NT2/D1 (cell line): ENCODE measurements around the gene RYR2.

Source experiments
- YY1 ChIP-seq: IDR thresholded peaks from 2 replicates; pipeline ENCODE4 v1.6.1; 2011; ENCODE audit not compliant: insufficient read length, insufficient read depth
- ZNF274 ChIP-seq: IDR thresholded peaks from 2 replicates; pipeline ENCODE4 v1.6.1; 2011; ENCODE audit warnings: mild to moderate bottlenecking, low read depth, low read length

- TF ChIP-seq ZNF274: no peak
- TF ChIP-seq YY1: no peak
These were observed 827.0 kb downstream of the RYR2 start for GRCh38 chr1:237868817-237869600.
